Caco-2 (cell line): ENCODE data around the gene PUDP. TPM values are rescaled to one million over a fixed set of nuclear protein-coding genes. Genes with fewer than 3 reads are reported as not detected.
"Not testable (repeated sequence)": the region's sequence is repeated elsewhere in the genome, so short reads cannot be mapped to it uniquely, and the experiment has no call there.

Experiments used
- BruUV-seq: library from RNA; stranded (reverse); fragments of 400-500 nt; replicated peaks from 2 replicates; lab custom pipeline; 2021; lab: Mats Ljungman, UMichigan
- CTCF ChIA-PET: fragments of 300-600 bp; sonication (Branson Sonifier 250); formaldehyde crosslinking; loops from one replicate; lab custom pipeline; 2022; ENCODE audit warnings: antibody characterized with exemption; lab: Charles Lee
- POLR2A ChIA-PET: fragments of 300-600 bp; sonication (Branson Sonifier 250); formaldehyde crosslinking; loops from one replicate; lab custom pipeline; 2022; ENCODE audit warnings: antibody characterized with exemption; lab: Charles Lee
- DNase-seq, 2 experiments: peaks; one replicate each; pipeline versions ENCODE4 v3.0.0 to v3.0.0-alpha.2; 2020 to 2022
- H3K27me3 ChIP-seq: replicated peaks from 2 replicates; pipeline ENCODE4 v1.6.0; 2011; ENCODE audit warnings: low read length; ENCODE audit not compliant: control insufficient read depth, insufficient read depth
- H3K36me3 ChIP-seq: 2 replicates; pipeline ENCODE4 v1.5.1; 2011; ENCODE audit warnings: low read length; ENCODE audit not compliant: control insufficient read depth, insufficient read depth
- H3K4me1 ChIP-seq: fragments of 250-450 bp; sonication (Bioruptor Pico); 2 replicates; pipeline ENCODE4 v1.5.1; 2020; ENCODE audit warnings: mild to moderate bottlenecking
- H3K4me3 ChIP-seq: 2 replicates; pipeline ENCODE4 v1.5.1; 2011; ENCODE audit warnings: low read depth, mild to moderate bottlenecking, control low read depth, low read length
- H3K9me3 ChIP-seq: fragments of 250-450 bp; sonication (Bioruptor Pico); 2 replicates; pipeline ENCODE4 v1.5.1; 2020; ENCODE audit warnings: mild to moderate bottlenecking, moderate library complexity
- H3K27ac Mint-ChIP-seq: one replicate; pipeline ENCODE4 v1.8.0; 2022; ENCODE audit warnings: mixed read lengths; ENCODE audit not compliant: unreplicated experiment
- H3K27me3 Mint-ChIP-seq: one replicate; pipeline ENCODE4 v1.8.0; 2022; ENCODE audit warnings: mixed read lengths; ENCODE audit not compliant: insufficient read depth, unreplicated experiment
- H3K36me3 Mint-ChIP-seq: one replicate; pipeline ENCODE4 v1.8.0; 2022; ENCODE audit warnings: mild to moderate bottlenecking, mixed read lengths; ENCODE audit not compliant: insufficient read depth, unreplicated experiment
- H3K4me1 Mint-ChIP-seq: one replicate; pipeline ENCODE4 v1.8.0; 2022; ENCODE audit warnings: low read depth, mixed read lengths; ENCODE audit not compliant: unreplicated experiment
- H3K4me3 Mint-ChIP-seq: one replicate; pipeline ENCODE4 v1.8.0; 2022; ENCODE audit warnings: mild to moderate bottlenecking, moderate library complexity, mixed read lengths; ENCODE audit not compliant: unreplicated experiment
- H3K9me3 Mint-ChIP-seq: one replicate; pipeline ENCODE4 v1.8.0; 2022; ENCODE audit warnings: mixed read lengths; ENCODE audit not compliant: unreplicated experiment
- intact Hi-C: fragments of 100-400 bp; cut with micrococcal nuclease; formaldehyde crosslinking; loops from one replicate; pipeline ENCODE4 v1.10.0; 2022; ENCODE audit not compliant: unreplicated experiment
- microRNA-seq: library from miRNA; unstranded; fragments of <30 nt; microRNA quantifications from one replicate; pipeline ENCODE4 v1.2.0, GENCODE V29; 2022
- total RNA-seq: library from RNA; stranded (reverse); gene quantifications from 2 replicates; pipeline ENCODE4 v1.2.3, GENCODE V29; 2022

PUDP gene
- total RNA-seq, 1 experiment from 2014 or later = 57.5 TPM

GRCh38 chrX:7010897-7011296 is 137.1 kb downstream of the PUDP start:
- CTCF ChIA-PET, H3K9me3 ChIP-seq, intact Hi-C loops, POLR2A ChIA-PET, H3K27ac Mint-ChIP-seq, H3K27me3 ChIP-seq, H3K36me3 ChIP-seq, H3K36me3 Mint-ChIP-seq, H3K27me3 Mint-ChIP-seq, H3K4me3 Mint-ChIP-seq, H3K9me3 Mint-ChIP-seq, H3K4me1 Mint-ChIP-seq, H3K4me3 ChIP-seq, DNase-seq, H3K4me1 ChIP-seq, BruUV-seq: not testable (repeated sequence)

- H3K4me1 ChIP-seq, BruUV-seq, DNase-seq, H3K4me1 Mint-ChIP-seq, POLR2A ChIA-PET, H3K4me3 Mint-ChIP-seq, H3K9me3 ChIP-seq, H3K27me3 Mint-ChIP-seq, CTCF ChIA-PET, H3K36me3 Mint-ChIP-seq, H3K27me3 ChIP-seq, H3K36me3 ChIP-seq, H3K4me3 ChIP-seq, H3K27ac Mint-ChIP-seq, intact Hi-C loops: not testable (repeated sequence)
- peaks cover 21% of the 10 kb centered on the region for H3K9me3 Mint-ChIP-seq
These were observed 140.6 kb downstream of the PUDP start for GRCh38 chrX:7007328-7007727.

Small RNA genes within 50 kb of the gene (microRNA-seq; reads per million reads assigned to microRNA genes)
- not detected for gene MIR4767

Other genes starting within 250 kb of the PUDP start
- gene STS, start 441 bp downstream of the PUDP start, total RNA-seq = 49.1 and 70.0 TPM in 2 replicates